ENCODE measurements around the gene MMP23B.
"Not testable (repeated sequence)": the region's sequence is repeated elsewhere in the genome, so short reads cannot be mapped to it uniquely, and the experiment has no call there.

Gene MMP23B

GRCh38 chr1:1646326-1646725 is 14.4 kb downstream of the MMP23B start:
- H3K36me3 ChIP-seq (ENCODE audit: insufficient read depth, insufficient read length, low read length), result peaks cover 34% of the 10 kb centered on the region
- not testable (repeated sequence) for H3K9ac ChIP-seq (ENCODE audit: insufficient read length, low read depth); H3K27me3 ChIP-seq (ENCODE audit: insufficient read depth, insufficient read length); DNase-seq (ENCODE audit: low read depth, low spot score); H3K4me1 ChIP-seq (ENCODE audit: insufficient read depth, insufficient read length); H3K4me3 ChIP-seq (ENCODE audit: insufficient read length, low read depth); H3K9me3 ChIP-seq (ENCODE audit: insufficient read depth, low read length)

GRCh38 chr1:1647567-1648241 is 15.7 kb downstream of the MMP23B start:
- H3K9ac ChIP-seq (ENCODE audit: insufficient read length, low read depth); H3K4me3 ChIP-seq (ENCODE audit: insufficient read length, low read depth); H3K27me3 ChIP-seq (ENCODE audit: insufficient read depth, insufficient read length); H3K4me1 ChIP-seq (ENCODE audit: insufficient read depth, insufficient read length); H3K9me3 ChIP-seq (ENCODE audit: insufficient read depth, low read length); DNase-seq (ENCODE audit: low read depth, low spot score): not testable (repeated sequence)
- H3K36me3 ChIP-seq (ENCODE audit: insufficient read depth, insufficient read length, low read length), result peaks cover 47% of the 10 kb centered on the region

GRCh38 chr1:1648265-1648664 is 16.3 kb downstream of the MMP23B start:
- not testable (repeated sequence) for H3K9ac ChIP-seq (ENCODE audit: insufficient read length, low read depth); H3K4me3 ChIP-seq (ENCODE audit: insufficient read length, low read depth); H3K4me1 ChIP-seq (ENCODE audit: insufficient read depth, insufficient read length); H3K9me3 ChIP-seq (ENCODE audit: insufficient read depth, low read length); H3K27me3 ChIP-seq (ENCODE audit: insufficient read depth, insufficient read length); DNase-seq (ENCODE audit: low read depth, low spot score)
- peaks cover 48% of the 10 kb centered on the region for H3K36me3 ChIP-seq (ENCODE audit: insufficient read depth, insufficient read length, low read length)

GRCh38 chr1:1658583-1659549 is 26.9 kb downstream of the MMP23B start, which contains the start of gene CDK11B:
Gene CDK11B, minus strand, starts transcription at chr1:1659004. Its CDS starts 1,519 bp downstream, at chr1:1657485.
- not testable (repeated sequence) for H3K27me3 ChIP-seq (ENCODE audit: insufficient read depth, insufficient read length); H3K4me1 ChIP-seq (ENCODE audit: insufficient read depth, insufficient read length); H3K9me3 ChIP-seq (ENCODE audit: insufficient read depth, low read length)
- H3K9ac ChIP-seq (ENCODE audit: insufficient read length, low read depth), result peak within 1 kb of the TSS; percentile 88
- peak within 1 kb of the TSS; percentile 63 for H3K4me3 ChIP-seq (ENCODE audit: insufficient read length, low read depth)
- H3K36me3 ChIP-seq (ENCODE audit: insufficient read depth, insufficient read length, low read length), result peaks cover 32% of the 10 kb centered on the region
- peak; percentile 72 for DNase-seq (ENCODE audit: low read depth, low spot score)

GRCh38 chr1:1662392-1662791 is 30.4 kb downstream of the MMP23B start:
- not testable (repeated sequence) for H3K4me3 ChIP-seq (ENCODE audit: insufficient read length, low read depth); DNase-seq (ENCODE audit: low read depth, low spot score); H3K27me3 ChIP-seq (ENCODE audit: insufficient read depth, insufficient read length); H3K9me3 ChIP-seq (ENCODE audit: insufficient read depth, low read length); H3K9ac ChIP-seq (ENCODE audit: insufficient read length, low read depth); H3K4me1 ChIP-seq (ENCODE audit: insufficient read depth, insufficient read length)
- H3K36me3 ChIP-seq (ENCODE audit: insufficient read depth, insufficient read length, low read length), result peaks cover 26% of the 10 kb centered on the region

GRCh38 chr1:1662830-1663560 is 31.0 kb downstream of the MMP23B start:
- H3K27me3 ChIP-seq (ENCODE audit: insufficient read depth, insufficient read length); H3K9me3 ChIP-seq (ENCODE audit: insufficient read depth, low read length); H3K9ac ChIP-seq (ENCODE audit: insufficient read length, low read depth): not testable (repeated sequence)

GRCh38 chr1:1664318-1664717 is 32.3 kb downstream of the MMP23B start:
- not testable (repeated sequence) for H3K4me1 ChIP-seq (ENCODE audit: insufficient read depth, insufficient read length); DNase-seq (ENCODE audit: low read depth, low spot score); H3K9ac ChIP-seq (ENCODE audit: insufficient read length, low read depth); H3K4me3 ChIP-seq (ENCODE audit: insufficient read length, low read depth); H3K27me3 ChIP-seq (ENCODE audit: insufficient read depth, insufficient read length); H3K9me3 ChIP-seq (ENCODE audit: insufficient read depth, low read length)
- peaks cover 27% of the 10 kb centered on the region for H3K36me3 ChIP-seq (ENCODE audit: insufficient read depth, insufficient read length, low read length)

More at GRCh38 chr1:1662830-1663560, 31.0 kb downstream of the MMP23B start:
- DNase-seq (ENCODE audit: low read depth, low spot score); H3K4me1 ChIP-seq (ENCODE audit: insufficient read depth, insufficient read length); H3K4me3 ChIP-seq (ENCODE audit: insufficient read length, low read depth): not testable (repeated sequence)
- peaks cover 26% of the 10 kb centered on the region for H3K36me3 ChIP-seq (ENCODE audit: insufficient read depth, insufficient read length, low read length)
